CD4-positive, CD25-positive, alpha-beta regulatory T cell (primary cell): ENCODE measurements around the gene NTMT1. TPM values are rescaled to one million over a fixed set of nuclear protein-coding genes. Genes with fewer than 3 reads are reported as not detected.

ENCODE experiments used
- ATAC-seq, 2 donors: fragments of 150-1000 bp; cut with Tn5 transposase; one replicate each; pipeline ENCODE4 v1.10.0; 2021; ENCODE audit warnings: low read depth in 2 of 2, moderate number of reproducible peaks in 2 of 2, moderate library complexity in 1 of 2
- DNase-seq, 3 donors: peaks; one replicate each; pipeline versions ENCODE4 v3.0.0 to v3.0.0-alpha.2; 2012 to 2022; ENCODE audit warnings: mixed read lengths in 1 of 3
- H3K27ac ChIP-seq: one replicate; pipeline ENCODE4 v1.7.0; 2013; ENCODE audit warnings: mild to moderate bottlenecking, low read length; ENCODE audit not compliant: insufficient read depth, poor library complexity, severe bottlenecking
- H3K27me3 ChIP-seq: one replicate; pipeline ENCODE4 v1.7.0; 2013; ENCODE audit warnings: low read length; ENCODE audit not compliant: control insufficient read depth, insufficient read depth
- H3K36me3 ChIP-seq: one replicate; pipeline ENCODE4 v1.7.0; 2013; ENCODE audit warnings: mild to moderate bottlenecking, low read length, moderate library complexity; ENCODE audit not compliant: control insufficient read depth, insufficient read depth
- H3K4me1 ChIP-seq: 2 replicates; pipeline ENCODE4 v1.7.0; 2013; ENCODE audit warnings: mild to moderate bottlenecking, low read length; ENCODE audit not compliant: insufficient read depth, control insufficient read depth, poor library complexity, severe bottlenecking
- H3K4me3 ChIP-seq: one replicate; pipeline ENCODE4 v1.7.0; 2013; ENCODE audit warnings: low read depth, mild to moderate bottlenecking, low read length, moderate library complexity
- H3K9me3 ChIP-seq, 2 experiments: 1 replicate in 1 of 2; 2 replicates in 1 of 2; pipeline ENCODE4 v1.7.0; 2013; ENCODE audit warnings: low read length in 2 of 2, mild to moderate bottlenecking in 1 of 2, moderate library complexity in 1 of 2; ENCODE audit not compliant: control insufficient read depth in 2 of 2
- H3K27ac Mint-ChIP-seq, 3 donors: one replicate each; pipeline ENCODE4 v1.8.0; 2020 to 2022; ENCODE audit warnings: mild to moderate bottlenecking in 3 of 3, mixed read lengths in 3 of 3, moderate library complexity in 2 of 3
- H3K27me3 Mint-ChIP-seq: one replicate; pipeline ENCODE4 v1.8.0; 2022; ENCODE audit warnings: mild to moderate bottlenecking, mixed read lengths
- H3K36me3 Mint-ChIP-seq: one replicate; pipeline ENCODE4 v1.8.0; 2020; ENCODE audit warnings: mixed read lengths
- H3K4me1 Mint-ChIP-seq, 4 donors: one replicate each; pipeline ENCODE4 v1.8.0; 2020 to 2022; ENCODE audit warnings: mixed read lengths in 4 of 4, mild to moderate bottlenecking in 1 of 4
- H3K4me3 Mint-ChIP-seq, 4 donors: one replicate each; pipeline ENCODE4 v1.8.0; 2020 to 2022; ENCODE audit warnings: mild to moderate bottlenecking in 4 of 4, mixed read lengths in 4 of 4, moderate library complexity in 3 of 4
- H3K9me3 Mint-ChIP-seq, 7 donors: one replicate each; pipeline ENCODE4 v1.8.0; 2020 to 2022; ENCODE audit warnings: mixed read lengths in 7 of 7, mild to moderate bottlenecking in 3 of 7, moderate library complexity in 2 of 7
- polyA plus RNA-seq, 4 donors: library from polyadenylated mRNA; unstranded; fragments of 300-500 nt; fragmentation: Illumina TruSeq; gene quantifications; one replicate each; pipeline ENCODE4 v1.2.3, GENCODE V29; 2021
- total RNA-seq: library from RNA; stranded (reverse); gene quantifications from one replicate; pipeline ENCODE4 v1.2.3, GENCODE V29; 2022

NTMT1 gene
- total and polyA plus RNA-seq, 5 donors from 2014 or later = 37.4 to 56.7 (median 52.0) TPM

DNA sequence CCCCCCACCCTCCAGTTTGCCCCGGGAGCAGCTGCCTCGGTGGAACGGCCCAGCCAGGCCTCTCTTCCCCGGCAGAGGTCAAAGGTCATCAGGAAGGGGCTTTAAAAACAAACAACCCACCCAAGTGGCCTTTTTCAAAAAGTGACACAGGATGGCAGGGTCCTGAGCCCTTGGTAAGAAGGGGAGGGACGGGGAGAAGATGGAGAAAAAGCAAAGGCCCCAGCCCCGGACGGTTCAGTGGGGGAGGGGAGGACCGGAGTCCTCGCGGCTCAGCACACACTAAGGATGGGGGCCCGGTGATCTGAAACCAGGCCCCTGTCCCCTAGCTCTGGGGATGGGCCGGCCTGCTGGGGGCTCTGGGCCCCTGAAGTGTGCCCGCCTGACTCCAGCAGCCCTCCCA is 40.6 kb downstream of the NTMT1 start:
- no peak overlapping the region for H3K4me3 ChIP-seq
- H3K9me3 ChIP-seq = no peaks in the 10 kb centered on the region
- no peaks in the 10 kb centered on the region for H3K27me3 ChIP-seq
- H3K27ac Mint-ChIP-seq = no peak overlapping the region
- H3K27ac ChIP-seq = no peak overlapping the region
- ATAC-seq = no peak
- peaks cover 0 to 4% (median 0%) of the 10 kb centered on the region in 4 donors for H3K4me1 Mint-ChIP-seq
- no peak overlapping the region for H3K4me3 Mint-ChIP-seq
- peaks cover 0 to 2% (median 0%) of the 10 kb centered on the region in 7 donors for H3K9me3 Mint-ChIP-seq
- H3K36me3 Mint-ChIP-seq = no peaks in the 10 kb centered on the region
- H3K27me3 Mint-ChIP-seq = peaks cover 47% of the 10 kb centered on the region
- H3K4me1 ChIP-seq = peaks cover 15% of the 10 kb centered on the region
- no peak for DNase-seq
- H3K36me3 ChIP-seq = no peaks in the 10 kb centered on the region

GRCh38 chr9:129667378-129667777 is 41.4 kb downstream of the NTMT1 start:
- Histone ChIP-seq H3K27ac (no peak overlapping the region), H3K36me3 (no peaks in the 10 kb centered on the region), H3K9me3 (no peaks in the 10 kb centered on the region), H3K4me1 (peaks cover 15% of the 10 kb centered on the region), H3K4me3 (no peak overlapping the region), H3K27me3 (no peaks in the 10 kb centered on the region)
- Mint-ChIP-seq H3K4me3 (no peak overlapping the region), H3K27ac (no peak overlapping the region), H3K9me3 (peaks cover 0 to 2% (median 0%) of the 10 kb centered on the region in 7 donors), H3K4me1 (peaks cover 0 to 6% (median 0%) of the 10 kb centered on the region in 4 donors), H3K36me3 (no peaks in the 10 kb centered on the region), H3K27me3 (peaks cover 41% of the 10 kb centered on the region)
- DNase-seq (no peak), ATAC-seq (no peak)

GRCh38 chr9:129667850-129668249 is 41.9 kb downstream of the NTMT1 start:
- Mint-ChIP-seq H3K4me3 (no peak overlapping the region), H3K4me1 (peaks cover 0 to 6% (median 0%) of the 10 kb centered on the region in 4 donors), H3K9me3 (peaks cover 0 to 2% (median 0%) of the 10 kb centered on the region in 7 donors), H3K27ac (no peak overlapping the region), H3K36me3 (no peaks in the 10 kb centered on the region), H3K27me3 (peaks cover 40% of the 10 kb centered on the region)
- no peaks in the 10 kb centered on the region for H3K27me3 ChIP-seq
- H3K27ac ChIP-seq = no peak overlapping the region
- no peaks in the 10 kb centered on the region for H3K9me3 ChIP-seq
- H3K4me3 ChIP-seq = no peak overlapping the region
- ATAC-seq (no peak), DNase-seq (no peak)
- H3K36me3 ChIP-seq = no peaks in the 10 kb centered on the region
- H3K4me1 ChIP-seq = peaks cover 15% of the 10 kb centered on the region

DNA sequence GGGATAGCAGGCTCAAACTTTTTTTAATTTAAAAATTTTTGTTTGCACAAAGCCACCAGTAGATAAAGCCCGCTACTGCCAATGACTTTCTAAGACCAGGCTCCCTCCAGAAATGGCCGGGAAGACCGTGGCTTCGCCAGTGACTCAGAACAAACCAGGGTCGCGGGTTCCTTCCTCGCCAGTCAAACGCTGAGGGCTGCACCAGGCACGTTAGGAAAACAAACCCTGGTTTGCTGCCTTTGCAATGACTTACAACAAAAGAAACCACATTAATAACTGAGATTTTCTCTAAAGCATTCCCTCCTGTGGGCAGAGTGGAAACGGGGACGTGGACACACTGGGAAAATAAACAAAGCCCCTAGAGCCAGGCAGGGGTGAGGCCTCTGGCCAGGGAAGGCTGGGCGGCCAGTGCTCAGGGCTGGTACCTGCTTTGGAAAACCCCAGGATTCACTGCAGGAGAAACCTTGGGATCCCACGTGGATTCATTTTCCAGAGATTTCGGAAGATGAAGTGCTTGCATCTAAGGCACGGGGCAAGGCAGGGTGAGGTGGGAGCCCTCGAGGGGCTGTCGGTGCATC is 43.3 kb downstream of the NTMT1 start:
- H3K4me1 ChIP-seq = peaks cover 15% of the 10 kb centered on the region
- no peaks in the 10 kb centered on the region for H3K36me3 Mint-ChIP-seq
- no peak for DNase-seq
- no peaks in the 10 kb centered on the region for H3K36me3 ChIP-seq
- peak overlapping the region in 1 of 3 donors; percentile 89 for H3K27ac Mint-ChIP-seq
- no peak for ATAC-seq
- H3K27me3 ChIP-seq = no peaks in the 10 kb centered on the region
- peaks cover 0 to 2% (median 0%) of the 10 kb centered on the region in 7 donors for H3K9me3 Mint-ChIP-seq
- H3K4me3 Mint-ChIP-seq = no peak overlapping the region
- H3K27ac ChIP-seq = no peak overlapping the region
- H3K9me3 ChIP-seq = no peaks in the 10 kb centered on the region
- H3K4me3 ChIP-seq = no peak overlapping the region
- peaks cover 39% of the 10 kb centered on the region for H3K27me3 Mint-ChIP-seq
- peaks cover 0 to 6% (median 0%) of the 10 kb centered on the region in 4 donors for H3K4me1 Mint-ChIP-seq

DNA sequence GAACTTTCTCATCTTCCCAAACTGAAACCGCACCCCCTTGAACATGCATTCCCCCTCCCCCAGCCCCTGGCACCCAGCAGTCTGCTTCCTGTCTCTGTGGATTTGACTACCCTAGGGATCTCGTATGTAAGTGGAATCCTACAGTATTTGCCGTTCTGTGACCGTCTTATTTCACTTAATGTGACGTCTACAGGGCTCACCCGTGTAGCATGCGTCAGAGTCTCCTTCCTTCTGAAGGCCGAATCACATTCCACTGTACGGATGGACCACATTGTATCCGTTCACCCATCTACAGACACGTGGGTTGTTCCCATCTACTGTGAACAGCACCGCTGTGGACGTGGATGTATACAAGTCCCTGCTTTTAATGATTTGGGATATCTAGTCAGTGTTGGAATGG is 44.0 kb downstream of the NTMT1 start:
- no peaks in the 10 kb centered on the region for H3K9me3 ChIP-seq
- ATAC-seq = no peak
- no peak for DNase-seq
- Mint-ChIP-seq H3K9me3 (peaks cover 0 to 2% (median 0%) of the 10 kb centered on the region in 7 donors), H3K36me3 (no peaks in the 10 kb centered on the region), H3K27me3 (peaks cover 32% of the 10 kb centered on the region), H3K4me3 (no peak overlapping the region), H3K27ac (peak overlapping the region in 1 of 3 donors; percentile 57), H3K4me1 (peaks cover 0 to 2% (median 0%) of the 10 kb centered on the region in 4 donors)
- no peak overlapping the region for H3K4me3 ChIP-seq
- no peaks in the 10 kb centered on the region for H3K36me3 ChIP-seq
- no peaks in the 10 kb centered on the region for H3K27me3 ChIP-seq
- no peak overlapping the region for H3K27ac ChIP-seq
- peaks cover 13% of the 10 kb centered on the region for H3K4me1 ChIP-seq

DNA sequence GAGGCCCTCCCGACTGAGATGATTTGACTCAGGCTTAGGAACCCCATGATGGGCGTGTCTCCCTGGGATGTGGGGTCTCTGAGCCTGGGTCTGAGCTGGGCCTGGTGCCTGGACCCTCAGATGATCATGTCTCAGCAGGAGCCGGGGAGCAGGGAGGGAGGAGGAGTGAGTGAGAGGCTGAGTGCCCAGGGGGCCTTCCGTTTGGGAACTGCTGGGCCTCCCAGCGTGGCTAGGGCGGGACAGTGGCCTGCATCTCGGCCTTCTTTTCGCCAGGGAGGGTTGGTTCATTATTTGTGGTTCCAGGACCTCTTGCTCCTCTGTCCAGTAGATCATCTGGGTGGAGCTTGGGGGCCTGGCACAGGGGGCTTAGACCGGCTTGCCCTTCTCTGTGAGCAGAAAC is 45.1 kb downstream of the NTMT1 start:
- Histone ChIP-seq H3K27ac (no peak overlapping the region), H3K9me3 (no peaks in the 10 kb centered on the region), H3K27me3 (no peaks in the 10 kb centered on the region), H3K4me3 (no peak overlapping the region), H3K36me3 (no peaks in the 10 kb centered on the region), H3K4me1 (peaks cover 6% of the 10 kb centered on the region)
- Mint-ChIP-seq H3K27me3 (peaks cover 25% of the 10 kb centered on the region), H3K4me1 (peaks cover 0 to 2% (median 0%) of the 10 kb centered on the region in 4 donors), H3K4me3 (peak overlapping the region in 1 of 4 donors; percentile 75), H3K9me3 (peaks cover 0 to 2% (median 0%) of the 10 kb centered on the region in 7 donors), H3K27ac (no peak overlapping the region), H3K36me3 (no peaks in the 10 kb centered on the region)
- DNase-seq (no peak), ATAC-seq (no peak)

DNA sequence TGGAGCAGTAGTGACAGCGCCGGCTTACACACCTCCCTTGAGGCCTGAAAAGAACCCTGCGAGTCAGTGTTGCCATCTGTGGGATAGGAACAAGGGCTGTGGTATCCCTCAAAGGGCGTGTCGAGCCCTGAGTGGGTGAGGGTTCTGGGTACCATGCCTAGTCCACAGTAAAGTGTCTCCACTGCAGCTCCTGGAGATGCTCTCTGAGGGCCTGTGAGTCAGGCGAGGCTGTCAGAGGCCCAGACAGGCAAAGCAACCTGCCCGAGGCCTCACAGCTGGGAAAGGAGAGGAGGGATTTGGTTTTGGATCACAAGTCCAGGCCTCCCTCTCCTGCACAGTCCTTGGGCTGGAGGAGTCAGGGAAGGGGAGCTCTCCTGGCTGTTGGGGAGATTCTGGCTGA is 45.6 kb downstream of the NTMT1 start:
- ATAC-seq (no peak), DNase-seq (no peak)
- H3K27ac Mint-ChIP-seq = no peak overlapping the region
- peaks cover 0 to 2% (median 0%) of the 10 kb centered on the region in 7 donors for H3K9me3 Mint-ChIP-seq
- H3K9me3 ChIP-seq = no peaks in the 10 kb centered on the region
- H3K27me3 ChIP-seq = no peaks in the 10 kb centered on the region
- no peaks in the 10 kb centered on the region for H3K36me3 ChIP-seq
- no peak overlapping the region for H3K4me3 Mint-ChIP-seq
- peaks cover 0 to 2% (median 0%) of the 10 kb centered on the region in 4 donors for H3K4me1 Mint-ChIP-seq
- peaks cover 23% of the 10 kb centered on the region for H3K27me3 Mint-ChIP-seq
- H3K36me3 Mint-ChIP-seq = no peaks in the 10 kb centered on the region
- H3K27ac ChIP-seq = no peak overlapping the region
- H3K4me3 ChIP-seq = no peak overlapping the region
- H3K4me1 ChIP-seq = peaks cover 2% of the 10 kb centered on the region

- no peak for ATAC-seq
- H3K4me1 Mint-ChIP-seq = peaks cover 0 to 2% (median 0%) of the 10 kb centered on the region in 4 donors
- no peak overlapping the region for H3K4me3 Mint-ChIP-seq
- Histone ChIP-seq H3K36me3 (no peaks in the 10 kb centered on the region), H3K9me3 (no peaks in the 10 kb centered on the region), H3K27me3 (no peaks in the 10 kb centered on the region), H3K27ac (no peak overlapping the region), H3K4me3 (no peak overlapping the region), H3K4me1 (no peaks in the 10 kb centered on the region)
- peaks cover 0 to 2% (median 0%) of the 10 kb centered on the region in 7 donors for H3K9me3 Mint-ChIP-seq
- no peak overlapping the region for H3K27ac Mint-ChIP-seq
- peaks cover 20% of the 10 kb centered on the region for H3K27me3 Mint-ChIP-seq
- H3K36me3 Mint-ChIP-seq = no peaks in the 10 kb centered on the region
- no peak for DNase-seq
Observed at GRCh38 chr9:129672702-129673101, 46.7 kb downstream of the NTMT1 start.
